ENCODE measurements around the gene ETNK1. TPM values are rescaled to one million over a fixed set of nuclear protein-coding genes. Genes with fewer than 3 reads are reported as not detected.
A peak's percentile ranks its signal among the peaks of the same experiment; 100 is the strongest.

ETNK1 gene
- total RNA-seq, 1 experiment from 2014 or later: 70.1 TPM

- Histone ChIP-seq H4K20me1 (ENCODE audit: control insufficient read depth, insufficient read depth, insufficient read length) (no peaks in the 10 kb centered on the region), H4K8ac (replicated peaks; ENCODE audit: insufficient read length, low read depth, low read length) (no peak overlapping the region), H4K91ac (ENCODE audit: insufficient read length, low read depth, low read length) (no peak overlapping the region), H3K18ac (ENCODE audit: insufficient read length, low read depth, low read length) (no peak overlapping the region), H3K9ac (ENCODE audit: extremely low read depth, insufficient read length, low read length) (no peak overlapping the region), H3K4me2 (ENCODE audit: insufficient read depth, insufficient read length, low read length) (no peak overlapping the region), H3K27ac (ENCODE audit: insufficient read length, low read depth, low read length) (no peak overlapping the region), H2BK120ac (ENCODE audit: low read depth, low read length, poor library complexity, severe bottlenecking) (no peak overlapping the region), H2BK20ac (ENCODE audit: low read depth, low read length, poor library complexity, severe bottlenecking) (no peak overlapping the region), H3K56ac (ENCODE audit: insufficient read length, low read depth, low read length) (no peak overlapping the region), H3K79me2 (ENCODE audit: insufficient read depth, low read length) (no peaks in the 10 kb centered on the region; the same call in 1 of the 2 replicates), H3K4me1 (ENCODE audit: insufficient read depth, low read length) (no peaks in the 10 kb centered on the region), H2BK12ac (ENCODE audit: insufficient read length, low read depth, low read length) (no peak overlapping the region), H2BK15ac (ENCODE audit: low read depth, low read length) (no peak overlapping the region), H2AK5ac (ENCODE audit: insufficient read length, low read length) (no peak overlapping the region), H3K14ac (ENCODE audit: insufficient read depth, low read length) (no peak overlapping the region), H3K9me3 (ENCODE audit: control insufficient read depth, low read depth, low read length) (no peaks in the 10 kb centered on the region), H3K79me1 (ENCODE audit: insufficient read depth, low read depth, low read length, poor library complexity, severe bottlenecking) (no peaks in the 10 kb centered on the region), H3K4ac (ENCODE audit: low read depth, low read length) (no peak overlapping the region), H3K23ac (ENCODE audit: insufficient read length, low read depth, low read length) (no peak overlapping the region), H3K23me2 (ENCODE audit: insufficient read length, low read depth, low read length, poor library complexity, severe bottlenecking) (no peaks in the 10 kb centered on the region), H2BK5ac (ENCODE audit: insufficient read length, low read length) (no peak overlapping the region), H2AFZ (ENCODE audit: low read length) (no peak overlapping the region), H4K5ac (ENCODE audit: insufficient read length, low read depth, low read length) (no peak overlapping the region), H3K27me3 (ENCODE audit: insufficient read depth, low read length) (no peaks in the 10 kb centered on the region), H3T11ph (ENCODE audit: low read length) (no peak overlapping the region)
- Mint-ChIP-seq H3K27me3 (ENCODE audit: low read depth) (no peaks in the 10 kb centered on the region), H3K4me3 (no peak overlapping the region), H3K36me3 (ENCODE audit: insufficient read depth in 1 of 3, low read depth in 3 of 3) (peaks cover 2 to 24% (median 16%) of the 10 kb centered on the region in 3 experiments; a peak in 6 of 7 replicates), H3K9me3 (no peaks in the 10 kb centered on the region), H3K27ac (peak overlapping the region in 1 of 3 experiments; percentile 22; a peak in 1 of 7 replicates), H3K4me1 (peaks cover 3 to 5% of the 10 kb centered on the region in 2 experiments; a peak in 3 of 4 replicates)
- TF ChIP-seq CTCF (conservative IDR thresholded peaks at IDR 0.05): no peak
- no peak for DNase-seq
- WGBS (ENCODE audit: extremely low coverage, insufficient read length, low lambda C conversion rate): no CpG with 5 or more reads among the region's 2 CpGs
Observed at GRCh38 chr12:22658214-22658613, 33.2 kb downstream of the ETNK1 start.
